GM18505 (cell line): ENCODE measurements around the gene MEOX2.

Experiments
- ATAC-seq: cut with Tn5 transposase; IDR thresholded peaks from one replicate; pipeline ENCODE4 v1.9.1; 2021; ENCODE audit not compliant: unreplicated experiment
- POLR2A ChIP-seq: IDR thresholded peaks from 4 replicates; pipeline ENCODE4 v1.6.1; 2011; ENCODE audit warnings: borderline replicate concordance; ENCODE audit not compliant: insufficient read depth, insufficient read length; ENCODE audit errors: extremely low read depth

MEOX2 gene

DNA sequence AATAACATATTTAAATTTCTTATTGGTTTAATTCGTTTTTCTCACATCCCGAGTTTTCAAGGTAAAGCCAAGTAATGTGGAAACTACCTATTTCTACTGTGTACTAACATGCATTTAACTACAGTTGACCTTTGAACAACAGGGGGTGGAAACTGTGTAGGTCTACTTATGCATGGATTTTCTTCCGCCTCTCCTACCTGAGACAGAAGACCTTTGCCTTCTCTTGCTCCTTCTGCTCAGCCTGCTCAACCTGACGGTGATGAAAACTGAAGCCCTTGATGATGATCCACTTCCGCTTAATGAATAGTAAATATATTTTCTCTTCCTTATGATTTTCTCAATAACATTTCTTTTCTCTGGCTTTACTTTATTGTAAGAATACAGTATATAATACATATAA lies 18.5 kb downstream of the MEOX2 start:
- ATAC-seq = no peak
- TF ChIP-seq POLR2A = no peak

DNA sequence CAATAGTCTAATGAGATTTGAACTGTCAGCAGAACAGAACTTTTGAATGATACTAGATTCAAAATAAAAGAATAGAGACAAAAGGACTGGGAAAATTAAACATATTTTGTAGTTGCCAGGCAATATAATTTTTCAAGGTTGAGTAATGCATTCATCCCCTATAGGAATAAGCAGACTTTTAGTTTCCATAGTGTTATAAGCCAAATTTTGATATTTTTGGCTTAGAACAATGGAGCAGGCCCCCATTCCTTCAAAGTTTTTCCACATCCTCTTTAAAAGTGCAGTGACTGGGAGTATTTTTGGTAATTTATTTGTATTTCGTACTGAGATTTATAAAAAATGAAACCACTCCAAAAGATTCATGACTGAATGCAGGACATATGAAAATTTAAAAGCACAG lies 24.0 kb downstream of the MEOX2 start:
- ATAC-seq = no peak
- no peak for TF ChIP-seq POLR2A

GRCh38 chr7:15658247-15658646 lies 28.2 kb downstream of the MEOX2 start:
- no peak for ATAC-seq
- TF ChIP-seq POLR2A = no peak

- no peak for TF ChIP-seq POLR2A
- ATAC-seq = no peak
Measured at GRCh38 chr7:15652776-15653290, 33.6 kb downstream of the MEOX2 start.

- no peak for ATAC-seq
- no peak for TF ChIP-seq POLR2A
Measured at GRCh38 chr7:15651693-15652092, 34.8 kb downstream of the MEOX2 start.

GRCh38 chr7:15650787-15651186 lies 35.7 kb downstream of the MEOX2 start:
- no peak for TF ChIP-seq POLR2A
- no peak for ATAC-seq

GRCh38 chr7:15648461-15648961 lies 38.0 kb downstream of the MEOX2 start:
- TF ChIP-seq POLR2A = no peak
- no peak for ATAC-seq

GRCh38 chr7:15647309-15647708 lies 39.2 kb downstream of the MEOX2 start:
- no peak for TF ChIP-seq POLR2A
- no peak for ATAC-seq

- no peak for TF ChIP-seq POLR2A
- ATAC-seq = no peak
Measured at GRCh38 chr7:15643000-15643705, 43.3 kb downstream of the MEOX2 start.

- TF ChIP-seq POLR2A = no peak
- no peak for ATAC-seq
Measured at GRCh38 chr7:15628876-15629275, 57.6 kb downstream of the MEOX2 start.

GRCh38 chr7:15626041-15626440 lies 60.4 kb downstream of the MEOX2 start:
- no peak for ATAC-seq
- no peak for TF ChIP-seq POLR2A

GRCh38 chr7:15625466-15625865 lies 61.0 kb downstream of the MEOX2 start:
- no peak for ATAC-seq
- TF ChIP-seq POLR2A = no peak

DNA sequence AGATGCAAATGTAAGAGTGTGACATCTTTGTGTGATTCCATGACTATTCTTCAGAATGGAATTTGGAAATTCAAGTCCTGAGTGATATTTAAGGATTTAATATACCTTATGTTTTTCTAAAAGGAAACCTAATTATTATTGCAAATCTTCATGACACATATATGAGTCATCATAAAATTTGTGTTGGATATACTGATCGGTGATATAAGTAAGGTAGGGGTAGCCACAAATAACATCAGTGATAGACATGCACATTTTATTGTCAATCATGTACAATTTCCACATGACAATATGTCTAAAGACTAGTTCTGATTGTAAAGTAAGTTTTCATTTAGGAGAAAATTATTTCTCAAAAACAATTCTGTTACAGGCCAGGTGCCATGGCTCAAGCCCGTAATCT lies 65.0 kb downstream of the MEOX2 start:
- TF ChIP-seq POLR2A = no peak
- no peak for ATAC-seq

- no peak for ATAC-seq
- no peak for TF ChIP-seq POLR2A
Measured at GRCh38 chr7:15620491-15621185, 65.8 kb downstream of the MEOX2 start.
